ENCODE data around the gene RNF157.
"Not testable (repeated sequence)": the region's sequence is repeated elsewhere in the genome, so short reads cannot be mapped to it uniquely, and the experiment has no call there.

Gene RNF157

DNA sequence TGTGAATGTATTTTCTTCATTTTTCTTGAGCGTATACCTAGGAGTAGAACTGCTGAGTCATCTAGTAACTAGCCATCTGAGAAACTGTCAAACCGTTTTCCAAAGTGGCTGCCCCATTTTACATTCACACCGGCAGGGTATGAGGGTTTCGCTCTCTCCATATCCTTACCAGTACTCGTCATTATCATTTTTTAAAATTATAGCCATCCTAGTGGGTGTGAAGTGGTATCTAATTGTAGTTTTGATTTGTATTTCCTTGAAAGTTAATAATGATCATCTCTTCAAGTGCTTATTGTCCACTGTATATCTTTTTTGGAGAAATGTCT, 6.0 kb downstream of the RNF157 start:
- peak; percentile 18 for DNase-seq (ENCODE audit: low read depth)

DNA sequence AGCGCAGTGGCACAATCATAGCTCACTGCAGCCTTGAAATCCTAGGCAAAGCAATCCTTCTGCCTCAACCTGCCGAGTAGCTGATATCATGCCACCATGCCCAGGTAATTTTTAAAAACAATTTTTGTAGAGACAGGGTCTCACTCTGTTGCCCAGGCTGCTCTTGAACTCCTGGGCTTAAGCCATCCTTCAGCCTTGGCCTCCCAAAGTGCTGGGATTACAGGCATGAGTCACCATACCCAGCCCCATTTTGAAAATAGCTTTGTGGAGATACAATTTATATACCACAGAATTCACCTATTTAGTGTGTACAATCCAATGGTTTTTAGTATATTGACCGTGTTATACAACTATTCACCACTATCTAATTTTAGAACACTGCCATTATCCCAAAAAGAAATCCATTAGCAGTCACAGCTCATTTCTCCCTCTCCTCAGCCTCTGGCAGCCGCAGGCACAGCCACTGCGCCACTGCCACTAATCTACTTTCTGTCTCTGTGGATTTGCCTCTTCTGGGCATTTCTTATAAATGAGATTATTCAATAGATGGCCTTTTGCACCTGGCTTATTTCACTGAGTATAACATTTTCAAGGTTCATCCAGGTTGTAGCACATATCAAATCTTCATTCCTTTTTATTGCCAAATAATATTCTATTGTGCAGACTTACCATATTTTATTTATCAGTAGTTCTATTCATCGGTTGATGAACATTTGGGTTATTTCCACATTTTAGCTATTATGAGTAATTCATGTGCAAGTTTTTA, 6.5 kb downstream of the RNF157 start:
- DNase-seq (ENCODE audit: low read depth) = no peak

DNA sequence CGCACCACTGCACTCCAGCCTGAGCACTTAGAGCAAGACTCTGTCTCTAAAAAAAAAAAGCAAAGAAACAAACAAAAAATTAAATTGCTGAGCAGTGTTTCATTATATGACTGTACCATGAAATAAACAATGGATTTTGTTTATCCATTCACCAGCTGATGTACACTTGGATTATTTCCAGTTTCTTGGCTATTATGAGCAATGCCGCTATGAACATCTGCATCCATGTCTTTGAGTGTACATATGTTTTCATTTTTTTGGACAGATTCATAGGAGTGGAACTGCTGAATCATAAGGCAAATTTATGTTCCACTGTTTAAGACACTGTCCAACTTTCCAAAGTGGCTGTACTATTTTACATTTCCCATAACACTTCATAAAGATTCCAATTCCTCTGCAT, 8.0 kb downstream of the RNF157 start:
- peak; percentile 98 for DNase-seq (ENCODE audit: low read depth)

DNA sequence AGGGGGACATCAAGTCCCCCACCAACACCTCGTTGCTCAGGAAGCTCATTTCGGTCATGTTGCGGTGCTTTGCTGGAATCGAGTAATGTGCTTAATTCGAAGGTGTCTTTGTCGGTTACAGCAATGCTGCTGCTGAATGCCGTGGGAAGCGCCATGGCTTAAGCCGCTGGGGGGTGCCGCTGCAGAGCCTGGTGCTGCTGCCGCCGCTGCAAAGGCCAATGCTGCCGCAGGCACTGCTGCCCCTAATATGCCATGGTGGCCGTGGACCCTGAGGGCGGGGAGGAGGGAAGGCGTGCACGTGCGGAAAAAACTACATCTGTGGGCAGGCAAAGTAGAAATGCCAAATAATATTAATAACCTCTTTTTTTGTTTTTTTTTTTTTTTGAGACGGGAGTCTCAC, 13.5 kb downstream of the RNF157 start:
- not testable (repeated sequence) for DNase-seq (ENCODE audit: low read depth)

DNA sequence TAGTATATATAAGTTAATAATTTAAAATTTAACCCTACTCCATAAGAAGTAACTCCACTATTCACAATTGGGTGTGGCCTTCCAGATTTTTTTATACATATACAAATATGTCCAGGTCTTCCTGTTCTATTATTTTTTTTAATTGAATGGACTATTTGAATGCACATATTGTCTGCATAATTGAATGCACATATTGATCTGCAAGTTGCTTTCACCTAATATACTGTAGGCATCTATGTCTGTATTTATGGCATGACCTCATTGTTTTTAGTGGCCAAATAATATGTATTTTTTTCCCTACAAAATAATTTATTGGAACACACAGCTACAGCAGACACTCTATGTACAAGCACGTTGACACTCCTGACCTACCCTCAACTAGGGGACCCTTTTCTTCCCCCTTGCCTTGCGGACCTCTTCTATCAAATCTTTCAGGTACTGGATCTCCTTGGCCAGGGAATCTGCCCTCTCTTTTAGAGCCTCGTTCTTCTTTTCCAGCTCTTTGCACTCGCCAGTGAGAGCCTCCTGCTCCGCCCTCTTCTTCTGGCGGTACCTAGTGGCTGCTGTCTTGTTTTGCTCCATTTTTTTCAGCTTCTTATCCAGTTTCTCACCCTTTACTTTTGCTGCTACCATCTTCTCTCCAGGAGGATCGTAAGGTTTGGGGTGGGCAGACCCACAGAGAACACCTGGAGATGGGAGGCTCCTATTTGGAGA, 14.8 kb downstream of the RNF157 start:
- DNase-seq (ENCODE audit: low read depth) = not testable (repeated sequence)

DNA sequence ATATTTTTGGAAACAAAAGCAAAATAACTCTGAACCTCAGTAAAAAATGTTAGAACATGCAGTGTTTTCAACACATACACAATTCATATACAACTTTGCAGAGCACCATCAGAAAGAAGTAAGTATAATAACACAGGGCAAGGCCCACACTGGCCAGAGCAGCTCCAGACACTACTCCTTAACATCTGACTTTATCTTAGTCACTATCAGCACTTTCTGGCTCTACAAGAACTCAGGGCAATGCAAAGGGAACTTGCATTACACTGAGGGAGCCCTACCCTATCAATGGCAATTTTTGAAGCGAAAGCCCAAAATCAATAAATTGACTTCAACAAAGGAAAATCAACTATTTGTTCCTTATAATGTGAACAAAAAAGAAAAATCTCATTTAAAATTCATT, 16.5 kb downstream of the RNF157 start:
- no peak for DNase-seq (ENCODE audit: low read depth)

DNA sequence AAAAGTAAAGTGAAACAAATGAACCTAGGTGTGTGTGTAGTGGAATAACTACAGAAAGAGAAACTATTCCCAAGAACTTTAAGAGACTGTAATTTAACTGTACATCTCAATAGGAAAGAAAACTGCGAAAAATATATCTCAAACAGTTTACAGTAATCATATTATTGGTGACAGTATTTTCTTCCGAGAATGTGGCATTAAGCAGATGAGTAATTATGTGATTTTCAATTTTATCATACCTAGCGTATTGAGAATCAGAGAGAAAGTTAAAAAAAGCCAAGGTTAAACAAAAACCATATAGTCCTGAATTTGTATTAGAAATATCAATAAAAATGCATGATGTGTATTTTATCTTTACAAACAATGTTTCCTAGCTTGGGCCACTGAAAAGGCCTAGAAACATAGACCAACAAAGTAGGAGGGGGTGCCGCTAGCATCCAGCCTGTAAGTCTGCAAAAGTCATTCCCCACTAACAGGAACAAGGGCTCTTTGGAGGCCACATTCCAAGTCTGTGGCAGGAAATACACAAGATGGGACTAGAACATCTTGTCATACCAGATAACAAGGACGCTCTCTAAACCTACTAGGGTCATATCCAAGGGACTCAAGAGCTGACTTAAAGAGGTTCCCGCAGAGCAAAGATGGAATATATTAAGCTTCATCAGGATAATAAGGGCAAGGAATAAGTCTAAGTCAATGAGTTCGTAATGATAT, 20.5 kb downstream of the RNF157 start:
- DNase-seq (ENCODE audit: low read depth) = no peak

DNA sequence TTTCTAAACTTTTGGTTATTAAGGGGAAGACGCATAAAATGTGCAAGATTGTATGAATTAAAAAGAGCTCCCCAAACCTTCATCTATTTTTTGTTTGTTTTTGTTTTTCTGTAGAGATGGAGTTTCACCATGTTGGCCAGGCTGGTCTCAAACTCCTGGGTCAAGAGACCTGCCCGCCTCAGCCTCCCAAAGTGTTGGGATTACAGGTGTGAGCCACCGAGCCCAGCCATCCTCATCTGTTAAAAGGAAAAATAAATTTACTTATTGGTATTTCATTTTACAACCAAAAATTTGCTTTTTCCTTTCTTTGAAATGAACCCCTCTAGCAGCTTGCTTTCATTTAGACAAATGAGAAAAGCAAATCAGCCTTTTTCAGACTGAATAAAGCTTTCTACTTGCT, 23.2 kb downstream of the RNF157 start:
- DNase-seq (ENCODE audit: low read depth) = no peak

DNA sequence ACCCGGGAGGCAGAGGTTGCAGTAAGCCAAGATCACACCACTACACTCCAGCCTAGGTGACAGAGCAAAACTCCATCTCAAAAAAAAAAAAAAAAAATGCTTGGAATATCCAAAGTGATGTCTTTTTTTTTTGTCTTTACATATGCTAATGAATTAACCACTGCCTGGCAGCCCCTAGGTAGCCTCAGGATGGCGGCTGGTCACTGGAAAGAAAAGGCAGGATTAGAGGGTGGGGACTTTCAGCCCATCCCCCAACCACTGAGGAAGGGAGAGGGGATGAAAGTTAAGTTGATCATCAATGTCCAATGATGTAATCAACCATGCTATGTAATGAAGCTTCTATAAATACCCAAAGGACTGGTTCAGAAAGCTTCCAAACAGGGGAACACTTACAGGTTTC, 26.8 kb downstream of the RNF157 start:
- no peak for DNase-seq (ENCODE audit: low read depth)

DNA sequence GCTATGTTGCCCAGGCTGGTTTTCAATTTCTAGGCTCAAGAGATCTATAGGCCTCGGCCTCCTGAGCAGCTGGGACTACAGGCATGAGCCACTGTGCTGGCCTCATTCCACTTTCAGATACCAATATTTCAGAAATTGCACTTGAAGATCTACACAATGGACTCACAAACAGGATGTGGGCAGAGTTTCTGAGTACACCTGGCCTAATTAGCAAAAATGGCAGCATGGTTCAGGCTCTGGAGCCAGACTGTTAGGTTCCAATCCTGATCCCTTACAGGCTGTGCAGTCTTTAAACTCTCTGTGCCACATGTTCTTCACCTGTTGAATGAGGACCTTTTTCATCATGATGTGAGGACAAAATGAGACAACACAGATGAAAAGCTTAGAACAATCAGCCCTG, 32.2 kb downstream of the RNF157 start:
- no peak for DNase-seq (ENCODE audit: low read depth)

DNA sequence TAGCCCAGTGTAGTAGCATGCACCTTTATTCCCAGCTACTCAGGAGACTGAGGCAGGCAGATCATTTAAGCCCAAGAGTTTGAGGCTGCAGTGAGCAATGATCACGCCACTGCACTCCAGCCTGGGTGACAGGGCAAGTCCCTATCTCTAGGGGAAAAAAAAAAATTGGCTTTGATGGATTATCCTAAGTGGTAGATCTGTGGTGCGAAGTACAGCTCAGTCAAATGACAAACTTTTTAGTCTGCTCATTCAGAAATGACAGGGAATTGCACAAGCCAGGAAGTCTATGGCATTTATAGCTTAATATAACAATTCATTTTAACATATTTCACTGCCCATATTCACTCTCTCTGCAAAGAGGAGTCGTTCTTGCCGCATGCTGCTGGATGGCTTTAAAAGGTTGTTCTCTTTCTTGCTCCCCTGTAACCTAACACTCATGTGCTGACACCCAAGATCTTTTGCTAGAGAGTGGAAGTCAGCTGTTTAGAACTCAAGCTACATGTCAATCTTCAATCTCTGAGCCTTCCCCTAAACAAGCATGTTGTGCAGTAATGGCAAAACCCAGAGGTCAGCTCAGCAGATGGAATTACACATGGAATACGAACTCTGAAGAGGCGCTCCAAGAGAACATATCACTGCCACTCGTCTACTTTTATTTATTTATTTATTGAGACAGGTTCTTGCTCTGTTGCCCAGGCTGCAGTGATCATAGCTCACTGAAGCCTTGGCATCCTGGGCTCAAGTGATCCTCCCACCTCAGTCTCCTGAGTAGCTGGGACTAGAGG, 32.8 kb downstream of the RNF157 start:
- DNase-seq (ENCODE audit: low read depth) = no peak

DNA sequence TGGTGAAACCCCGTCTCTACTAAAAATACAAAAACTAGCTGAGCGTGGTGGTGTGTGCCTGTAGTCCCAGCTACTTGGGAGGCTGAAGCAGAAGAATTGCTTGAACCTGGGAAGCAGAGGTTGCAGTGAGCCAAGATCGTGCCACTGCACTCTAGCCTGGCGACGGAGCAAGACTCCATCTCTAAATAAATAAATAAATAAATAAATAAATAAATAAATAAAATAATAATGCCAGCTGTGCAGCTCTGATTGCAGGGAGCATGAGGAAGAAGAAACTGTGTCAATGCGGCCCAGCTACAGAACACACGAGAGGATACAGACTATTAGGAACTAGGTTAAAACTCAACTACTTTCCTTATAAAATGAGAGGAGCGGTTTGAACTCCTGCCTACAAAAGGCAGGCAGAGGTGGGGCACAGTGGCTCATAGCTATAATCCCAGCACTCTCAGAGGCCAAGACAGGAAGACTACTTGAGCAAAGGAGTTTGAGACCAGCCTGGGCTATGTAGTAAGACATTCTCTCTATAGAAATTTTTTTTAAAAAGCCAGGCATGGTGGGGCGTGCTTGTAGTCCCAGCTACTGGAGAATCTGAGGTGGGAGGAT, 34.6 kb downstream of the RNF157 start:
- DNase-seq (ENCODE audit: low read depth) = not testable (repeated sequence)

DNA sequence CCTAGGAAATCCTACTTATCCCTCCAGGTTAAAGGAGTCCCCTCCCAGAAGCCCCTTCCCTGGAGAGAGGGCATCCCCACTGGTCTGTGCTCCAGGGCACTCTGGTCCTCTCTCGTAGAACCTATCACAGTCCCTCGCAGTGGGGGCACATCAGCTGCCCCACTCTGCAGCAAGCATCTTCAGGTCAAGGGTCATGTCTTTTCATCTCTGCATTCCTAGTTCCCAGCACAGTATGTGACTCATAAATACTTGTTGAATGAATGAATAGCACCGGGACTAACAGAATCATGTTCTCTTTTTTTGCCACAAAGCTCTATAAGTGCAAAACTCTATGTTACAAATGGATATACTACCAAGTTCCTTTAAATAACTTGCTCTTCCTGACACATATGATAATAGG, 36.0 kb downstream of the RNF157 start:
- peak; percentile 91 for DNase-seq (ENCODE audit: low read depth)

DNA sequence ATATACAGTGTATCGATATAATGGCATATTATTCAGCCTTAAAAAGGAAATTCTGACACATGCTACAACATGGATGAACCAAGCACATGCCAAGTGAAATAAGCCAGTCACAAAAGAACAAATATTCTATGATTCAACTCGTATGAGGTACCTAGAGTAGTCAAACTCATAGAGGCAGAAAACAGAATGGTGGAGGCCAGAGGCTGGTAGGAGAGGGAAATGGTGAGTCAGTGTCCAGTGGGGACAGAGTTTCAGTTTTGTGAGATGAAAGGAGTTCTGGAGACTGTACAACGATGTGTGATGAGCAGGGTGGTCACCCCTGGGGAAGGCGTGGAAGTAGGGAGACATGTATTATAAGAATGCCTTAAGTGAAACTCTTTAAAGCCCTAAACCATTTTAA, 39.9 kb downstream of the RNF157 start:
- no peak for DNase-seq (ENCODE audit: low read depth)

DNA sequence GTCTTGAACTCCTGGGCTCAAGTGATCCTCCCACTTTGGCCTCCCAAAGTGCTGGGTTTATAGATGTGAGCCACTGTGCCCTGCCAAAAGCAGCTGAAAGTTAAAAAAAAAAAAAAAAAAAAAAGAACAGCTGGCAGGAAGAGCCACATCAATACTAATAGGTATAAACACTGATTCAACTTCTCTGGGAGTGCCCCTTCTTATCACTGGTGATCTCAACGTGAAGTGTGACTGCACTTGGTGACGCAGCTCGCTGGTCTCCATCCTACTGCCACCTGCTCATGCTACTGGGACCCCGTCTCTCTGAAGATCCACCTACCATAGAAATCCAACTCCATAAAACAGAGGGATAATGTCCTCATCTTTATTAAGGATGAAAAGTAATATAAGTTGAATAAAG, 40.8 kb downstream of the RNF157 start:
- no peak for DNase-seq (ENCODE audit: low read depth)

DNA sequence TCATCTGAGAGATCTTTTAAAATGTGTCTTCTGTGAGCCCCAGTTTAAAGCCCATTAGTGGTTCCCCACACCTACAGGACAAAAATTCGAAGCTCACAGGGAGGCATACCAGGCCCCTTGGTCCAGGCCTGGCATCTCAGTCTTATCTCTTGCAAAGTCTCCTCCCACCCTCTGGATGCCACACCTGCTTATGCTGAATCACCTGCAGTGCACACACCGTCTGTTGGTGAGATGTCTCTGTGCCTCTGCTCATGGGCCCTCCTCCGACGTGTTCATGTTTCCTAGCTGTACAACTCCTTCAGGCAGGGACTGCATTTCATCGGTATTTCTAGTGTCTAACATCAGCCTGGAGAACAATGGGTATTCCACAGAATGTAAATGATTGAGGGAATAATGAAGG, 41.6 kb downstream of the RNF157 start:
- no peak for DNase-seq (ENCODE audit: low read depth)

DNA sequence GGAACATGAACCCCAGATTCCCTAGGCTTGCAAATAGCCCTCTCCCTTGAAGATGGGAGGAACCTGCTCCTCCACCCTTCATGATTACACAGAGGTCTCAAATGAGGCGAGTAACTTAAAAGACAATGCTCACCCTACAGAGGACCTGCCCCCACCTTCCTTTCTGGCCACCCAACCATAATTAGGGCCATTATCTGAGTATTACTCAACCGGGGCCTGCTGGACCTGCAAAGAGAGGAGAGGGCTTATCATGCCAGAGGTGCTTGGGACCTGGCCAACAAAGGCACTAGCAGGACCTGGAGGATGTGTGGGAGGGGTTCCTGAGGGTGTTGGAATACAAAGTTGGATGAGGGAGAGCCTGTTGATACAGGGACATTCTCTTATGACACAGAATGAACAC, 42.4 kb downstream of the RNF157 start:
- DNase-seq (ENCODE audit: low read depth) = no peak

DNA sequence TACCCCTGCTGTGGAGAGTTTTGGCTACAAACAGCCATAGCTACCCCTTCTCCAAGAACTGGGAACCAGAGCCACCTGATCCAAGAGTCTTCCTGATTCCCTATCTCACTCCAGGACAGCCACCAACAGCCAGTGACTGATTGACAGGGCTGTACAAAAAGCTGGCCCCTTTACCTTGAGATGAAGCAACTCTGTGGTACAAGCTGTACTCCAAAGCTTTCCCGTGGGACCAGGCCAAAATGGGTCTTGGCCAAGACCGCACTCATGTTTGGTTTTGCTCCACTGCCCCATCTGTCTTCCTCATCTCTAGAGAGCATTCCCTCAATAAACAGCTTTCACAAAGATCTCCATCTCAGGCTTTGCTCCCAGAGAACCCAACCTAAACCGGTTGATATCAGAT, 43.6 kb downstream of the RNF157 start:
- DNase-seq (ENCODE audit: low read depth) = no peak

DNA sequence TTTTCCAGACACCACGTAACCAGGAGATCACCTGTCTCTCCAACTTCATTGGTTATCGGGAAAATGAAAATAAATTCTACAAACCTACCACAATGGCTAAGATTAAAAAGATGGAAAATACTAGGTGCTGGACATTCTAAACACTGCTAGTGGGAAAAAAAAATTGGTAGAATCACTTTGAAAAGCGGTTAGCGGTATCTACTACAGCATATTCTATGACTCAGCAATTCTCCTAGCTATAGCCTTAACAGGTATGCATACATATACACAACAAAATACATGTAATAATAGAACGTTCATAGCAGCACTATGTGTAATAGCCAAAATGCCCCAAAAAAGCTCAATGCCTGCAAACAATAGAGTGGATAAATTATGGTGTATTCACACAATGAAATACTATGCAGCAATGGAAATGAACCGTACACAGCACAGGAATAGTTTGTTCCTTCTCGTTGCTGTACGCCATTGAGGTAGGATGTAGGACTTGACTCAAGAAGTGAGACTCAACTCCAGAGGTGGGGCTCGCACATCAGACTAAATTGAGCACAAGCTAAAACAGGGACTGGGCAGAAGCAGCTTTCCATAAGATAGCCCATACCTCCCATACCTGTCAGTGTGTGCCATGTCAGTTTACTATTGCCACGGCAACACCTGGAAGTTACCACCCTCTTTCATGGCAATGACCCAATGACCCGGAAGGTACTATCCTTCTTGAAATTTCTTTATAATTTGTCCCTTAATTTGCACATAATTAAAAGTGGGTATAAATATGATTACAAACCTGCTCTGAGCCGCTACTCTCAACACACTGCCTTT, 44.8 kb downstream of the RNF157 start:
- DNase-seq (ENCODE audit: low read depth) = no peak

DNA sequence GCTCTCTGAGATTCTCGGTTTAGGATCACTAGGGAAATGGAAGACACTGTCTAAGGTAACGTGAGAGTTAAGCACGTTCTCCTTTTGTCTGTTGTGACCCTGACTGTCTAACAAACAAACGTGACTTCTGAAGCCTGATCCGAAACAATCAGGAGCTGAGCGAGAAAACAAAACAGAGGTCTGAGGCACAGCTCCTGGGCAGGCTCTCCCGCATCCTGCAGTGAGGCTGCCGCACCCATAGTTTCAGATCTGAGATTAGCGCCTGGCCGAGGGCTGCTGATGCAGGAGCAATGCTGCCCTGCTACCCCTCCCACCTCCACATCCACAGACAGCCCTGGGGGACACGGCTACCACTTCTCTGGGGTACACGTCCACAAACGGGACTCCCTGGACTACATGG, 46.7 kb downstream of the RNF157 start:
- no peak for DNase-seq (ENCODE audit: low read depth)

DNA sequence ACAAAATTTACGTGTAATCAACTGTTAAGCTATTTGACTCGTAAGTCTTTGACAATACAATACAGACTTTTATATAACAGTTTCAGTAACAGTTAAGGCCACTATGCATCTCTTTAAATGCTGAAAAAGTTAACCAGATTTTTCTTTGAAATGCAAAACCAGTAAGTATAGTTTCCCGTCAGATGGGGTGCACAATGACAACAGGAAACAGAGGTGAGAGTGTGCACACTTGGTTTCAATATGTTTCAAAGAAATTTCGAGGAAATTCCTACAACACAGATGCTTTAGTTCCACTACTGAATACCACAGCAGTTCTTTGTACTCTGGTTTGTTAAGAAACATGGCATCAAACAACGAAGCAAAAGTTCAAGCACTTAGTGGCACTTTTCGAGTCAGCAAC, 48.4 kb downstream of the RNF157 start:
- DNase-seq (ENCODE audit: low read depth) = no peak

Data from ELR (cell line).